DMS153 treated with DMSO at 0.1 percent for 48 hours (cell line): ENCODE data around the gene PTRH2.
"Not testable (repeated sequence)": the region's sequence is repeated elsewhere in the genome, so short reads cannot be mapped to it uniquely, and the experiment has no call there.

Experiments used
- DNase-seq: peaks from one replicate; lab custom pipeline; 2025; ENCODE audit not compliant: unreplicated experiment; lab: John Stamatoyannopoulos, UW

The PTRH2 gene

GRCh38 chr17:59707149-59707970 is at the start of gene PTRH2, which contains the start of gene VMP1:
Gene PTRH2 (minus strand): TSS chr17:59707430. CDS start chr17:59697978, 9,452 bp downstream.
Gene VMP1 (plus strand): TSS chr17:59707654. CDS start chr17:59731447, 23,793 bp downstream.
- DNase-seq, result peak; percentile 97

- DNase-seq, result no peak
Observed at GRCh38 chr17:59756236-59756818, 49.1 kb upstream of the PTRH2 start.

GRCh38 chr17:59755069-59755468 is 47.8 kb upstream of the PTRH2 start:
- DNase-seq, result not testable (repeated sequence)

GRCh38 chr17:59754552-59754951 is 47.3 kb upstream of the PTRH2 start:
- no peak for DNase-seq

- DNase-seq, result peak; percentile 86
Observed at GRCh38 chr17:59753522-59754467, 46.6 kb upstream of the PTRH2 start.

- no peak for DNase-seq
Observed at GRCh38 chr17:59752922-59753321, 45.7 kb upstream of the PTRH2 start.

GRCh38 chr17:59752446-59752845 is 45.2 kb upstream of the PTRH2 start:
- no peak for DNase-seq

- no peak for DNase-seq
Observed at GRCh38 chr17:59751955-59752413, 44.8 kb upstream of the PTRH2 start.

- DNase-seq, result no peak
Observed at GRCh38 chr17:59748591-59748990, 41.4 kb upstream of the PTRH2 start.

- peak; percentile 14 for DNase-seq
Observed at GRCh38 chr17:59746849-59747445, 39.7 kb upstream of the PTRH2 start.

GRCh38 chr17:59745040-59745439 is 37.8 kb upstream of the PTRH2 start:
- DNase-seq, result no peak

GRCh38 chr17:59743842-59744241 is 36.6 kb upstream of the PTRH2 start:
- DNase-seq, result no peak

GRCh38 chr17:59737324-59737723 is 30.1 kb upstream of the PTRH2 start:
- no peak for DNase-seq

GRCh38 chr17:59734226-59734625 is 27.0 kb upstream of the PTRH2 start:
- no peak for DNase-seq

GRCh38 chr17:59733697-59734096 is 26.5 kb upstream of the PTRH2 start:
- no peak for DNase-seq

GRCh38 chr17:59730268-59730834 is 23.1 kb upstream of the PTRH2 start:
- no peak for DNase-seq

- DNase-seq, result no peak
Observed at GRCh38 chr17:59727817-59728533, 20.7 kb upstream of the PTRH2 start.

GRCh38 chr17:59725691-59726090 is 18.5 kb upstream of the PTRH2 start:
- DNase-seq, result no peak

GRCh38 chr17:59723607-59724006 is 16.4 kb upstream of the PTRH2 start:
- DNase-seq, result no peak

- no peak for DNase-seq
Observed at GRCh38 chr17:59723041-59723440, 15.8 kb upstream of the PTRH2 start.
